GM18907 (cell line): ENCODE data around the gene RPL26.

Experiments used
- ATAC-seq: cut with Tn5 transposase; IDR thresholded peaks from one replicate; pipeline ENCODE4 v1.9.1; 2021; ENCODE audit warnings: mild to moderate bottlenecking, moderate library complexity; ENCODE audit not compliant: unreplicated experiment

The RPL26 gene

DNA sequence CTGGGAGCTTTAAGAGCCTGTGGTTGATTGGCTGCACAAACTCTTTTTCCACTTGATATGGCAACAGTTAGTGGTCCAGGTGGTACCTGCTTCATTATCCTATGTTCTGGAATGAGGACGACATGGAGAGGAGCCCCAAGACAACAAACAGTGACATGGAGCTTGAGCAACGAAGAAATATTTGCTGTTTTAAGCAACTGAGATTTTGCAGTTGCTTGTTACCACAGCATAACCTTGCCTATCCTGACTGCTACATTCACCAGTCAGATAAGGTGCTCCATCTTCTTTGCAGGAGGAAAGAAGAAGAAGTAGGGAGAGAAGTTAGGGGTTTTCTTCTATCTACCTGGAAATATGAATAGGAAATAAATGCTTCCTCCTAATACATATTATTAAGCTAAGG lies 50.9 kb downstream of the RPL26 start:
- ATAC-seq: no peak
